Duodenal mucosa (tissue), 2 donors: Measurements from ENCODE around the gene CDH11.

Source experiments
- H3K27ac ChIP-seq: one replicate; pipeline ENCODE4 v1.7.0; 2013; ENCODE audit warnings: low read depth, low read length
- H3K27me3 ChIP-seq, 2 donors: one replicate each; pipeline ENCODE4 v1.7.0; 2013; ENCODE audit warnings: low read length in 2 of 2, control low read depth in 1 of 2; ENCODE audit not compliant: insufficient read depth in 2 of 2, control insufficient read depth in 1 of 2
- H3K36me3 ChIP-seq, 2 donors: one replicate each; pipeline ENCODE4 v1.7.0; 2013; ENCODE audit warnings: low read length in 2 of 2, control low read depth in 1 of 2; ENCODE audit not compliant: insufficient read depth in 2 of 2, control insufficient read depth in 1 of 2
- H3K4me1 ChIP-seq, 2 donors: one replicate each; pipeline ENCODE4 v1.7.0; 2013; ENCODE audit warnings: low read length in 2 of 2, control low read depth in 1 of 2; ENCODE audit not compliant: insufficient read depth in 2 of 2, control insufficient read depth in 1 of 2
- H3K4me3 ChIP-seq, 2 donors: one replicate each; pipeline ENCODE4 v1.7.0; 2013; ENCODE audit warnings: low read length in 2 of 2, low read depth in 1 of 2
- H3K9ac ChIP-seq, 2 donors: one replicate each; pipeline ENCODE4 v1.7.0; 2013; ENCODE audit warnings: low read length in 2 of 2, low read depth in 1 of 2
- H3K9me3 ChIP-seq, 2 donors: one replicate each; pipeline ENCODE4 v1.7.0; 2013; ENCODE audit warnings: low read length in 2 of 2, control low read depth in 1 of 2; ENCODE audit not compliant: control insufficient read depth in 1 of 2

The CDH11 gene

DNA sequence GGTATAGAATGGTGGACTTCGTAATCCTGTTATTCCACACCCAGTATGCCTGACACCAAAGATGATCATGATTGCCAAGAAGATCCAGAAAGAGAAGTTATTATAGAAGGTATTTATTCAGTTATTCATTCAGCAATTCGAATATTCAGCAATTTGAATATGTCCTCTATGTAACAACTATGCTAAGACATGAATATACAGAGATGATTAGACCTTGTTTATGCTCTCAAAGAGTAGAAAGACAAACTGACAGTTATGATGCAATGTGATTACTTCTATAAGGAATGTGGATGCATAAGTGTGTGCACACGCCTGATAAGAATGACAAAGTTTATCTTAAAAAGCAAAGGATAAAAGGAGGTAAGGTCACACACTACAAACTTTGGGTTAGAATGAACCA lies 218.1 kb downstream of the CDH11 start:
- Histone ChIP-seq H3K4me3 (no peak overlapping the region), H3K36me3 (no peaks in the 10 kb centered on the region), H3K27ac (no peak overlapping the region), H3K27me3 (no peaks in the 10 kb centered on the region), H3K9me3 (no peaks in the 10 kb centered on the region), H3K4me1 (no peaks in the 10 kb centered on the region), H3K9ac (no peak overlapping the region)

DNA sequence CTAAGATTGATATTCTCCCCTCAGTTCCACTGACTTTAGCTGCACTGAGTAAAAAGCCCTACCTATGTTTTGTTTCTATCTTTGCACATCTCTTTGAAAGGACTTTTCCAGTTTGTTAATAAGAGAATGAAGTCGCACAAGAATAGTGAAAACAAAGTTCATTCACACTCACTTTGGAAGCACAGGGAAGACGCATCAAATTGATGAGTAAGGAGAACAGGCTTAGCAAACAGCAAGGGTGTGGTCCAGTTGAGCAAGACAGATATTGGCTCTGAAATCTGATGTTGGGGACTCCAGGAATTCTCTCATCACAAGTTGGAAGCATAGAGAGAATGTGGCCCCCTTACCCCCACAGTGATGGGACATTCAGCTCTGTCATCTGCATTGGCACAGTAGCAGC lies 221.3 kb downstream of the CDH11 start:
- H3K4me1 ChIP-seq: no peaks in the 10 kb centered on the region
- H3K9me3 ChIP-seq: no peaks in the 10 kb centered on the region
- no peaks in the 10 kb centered on the region for H3K27me3 ChIP-seq
- no peak overlapping the region for H3K4me3 ChIP-seq
- H3K36me3 ChIP-seq: no peaks in the 10 kb centered on the region
- no peak overlapping the region for H3K9ac ChIP-seq
- no peak overlapping the region for H3K27ac ChIP-seq

DNA sequence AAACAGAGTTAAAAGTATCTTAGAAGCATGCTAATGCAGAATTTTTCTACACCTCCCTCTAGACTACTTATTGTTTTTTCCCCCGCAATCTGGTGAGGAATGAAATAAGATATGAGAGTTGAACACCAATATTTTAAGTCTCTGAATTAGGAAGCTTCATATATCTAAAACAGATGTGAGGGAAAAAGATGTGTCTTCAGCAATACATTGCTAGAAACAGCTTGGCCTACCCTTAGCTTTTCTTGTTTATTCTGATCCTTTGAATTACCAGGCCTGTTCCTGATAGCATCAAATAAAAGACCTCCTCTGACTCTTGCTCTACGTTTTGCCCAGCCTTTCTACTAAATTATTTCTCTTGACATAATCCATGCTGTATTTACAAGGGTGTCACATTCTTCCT lies 221.8 kb downstream of the CDH11 start:
- Histone ChIP-seq H3K36me3 (no peaks in the 10 kb centered on the region), H3K27ac (no peak overlapping the region), H3K4me3 (no peak overlapping the region), H3K9me3 (no peaks in the 10 kb centered on the region), H3K27me3 (no peaks in the 10 kb centered on the region), H3K4me1 (no peaks in the 10 kb centered on the region), H3K9ac (no peak overlapping the region)

DNA sequence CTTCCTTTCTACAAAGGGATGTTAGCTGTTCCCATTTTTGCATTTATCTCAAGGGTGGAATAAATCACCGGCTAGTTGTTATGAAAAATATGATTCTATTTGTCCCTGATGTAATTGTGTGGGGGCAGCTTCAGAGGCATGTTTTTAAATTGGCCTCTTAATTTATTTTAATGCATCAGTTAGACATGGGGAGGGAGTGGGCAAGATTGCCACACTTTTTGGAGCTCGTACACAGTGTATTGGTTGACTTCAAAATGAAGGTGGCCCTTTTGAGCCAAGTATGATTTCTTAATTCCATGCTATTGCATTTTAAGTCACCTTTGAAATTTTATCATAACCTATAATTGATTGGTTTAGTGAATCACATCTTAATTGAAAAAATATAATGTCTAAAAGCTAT lies 223.7 kb downstream of the CDH11 start:
- no peaks in the 10 kb centered on the region for H3K9me3 ChIP-seq
- H3K4me3 ChIP-seq: no peak overlapping the region
- H3K27me3 ChIP-seq: no peaks in the 10 kb centered on the region
- no peaks in the 10 kb centered on the region for H3K4me1 ChIP-seq
- H3K27ac ChIP-seq: no peak overlapping the region
- H3K36me3 ChIP-seq: no peaks in the 10 kb centered on the region
- H3K9ac ChIP-seq: no peak overlapping the region
